OCI-LY7 (cell line): Measurements from ENCODE around the gene ATP2A3.

Experiments
- EZH2phosphoT487 ChIP-seq: fragments of 200-600 bp; sonication (generic); IDR thresholded peaks from 2 replicates; pipeline ENCODE4 v1.6.1; 2018; ENCODE audit warnings: low read depth, borderline replicate concordance, mild to moderate bottlenecking, mixed run types, antibody characterized with exemption, low read length, moderate library complexity, mixed read lengths
- TF ChIP-seq, protein P1 (sequence below): fragments of 200-600 bp; sonication (generic); conservative IDR thresholded peaks from 2 replicates; pipeline ENCODE4 v1.5.1; 2014; ENCODE audit warnings: mild to moderate bottlenecking, antibody characterized with exemption, low read length, moderate library complexity, mixed read lengths

DNA sequence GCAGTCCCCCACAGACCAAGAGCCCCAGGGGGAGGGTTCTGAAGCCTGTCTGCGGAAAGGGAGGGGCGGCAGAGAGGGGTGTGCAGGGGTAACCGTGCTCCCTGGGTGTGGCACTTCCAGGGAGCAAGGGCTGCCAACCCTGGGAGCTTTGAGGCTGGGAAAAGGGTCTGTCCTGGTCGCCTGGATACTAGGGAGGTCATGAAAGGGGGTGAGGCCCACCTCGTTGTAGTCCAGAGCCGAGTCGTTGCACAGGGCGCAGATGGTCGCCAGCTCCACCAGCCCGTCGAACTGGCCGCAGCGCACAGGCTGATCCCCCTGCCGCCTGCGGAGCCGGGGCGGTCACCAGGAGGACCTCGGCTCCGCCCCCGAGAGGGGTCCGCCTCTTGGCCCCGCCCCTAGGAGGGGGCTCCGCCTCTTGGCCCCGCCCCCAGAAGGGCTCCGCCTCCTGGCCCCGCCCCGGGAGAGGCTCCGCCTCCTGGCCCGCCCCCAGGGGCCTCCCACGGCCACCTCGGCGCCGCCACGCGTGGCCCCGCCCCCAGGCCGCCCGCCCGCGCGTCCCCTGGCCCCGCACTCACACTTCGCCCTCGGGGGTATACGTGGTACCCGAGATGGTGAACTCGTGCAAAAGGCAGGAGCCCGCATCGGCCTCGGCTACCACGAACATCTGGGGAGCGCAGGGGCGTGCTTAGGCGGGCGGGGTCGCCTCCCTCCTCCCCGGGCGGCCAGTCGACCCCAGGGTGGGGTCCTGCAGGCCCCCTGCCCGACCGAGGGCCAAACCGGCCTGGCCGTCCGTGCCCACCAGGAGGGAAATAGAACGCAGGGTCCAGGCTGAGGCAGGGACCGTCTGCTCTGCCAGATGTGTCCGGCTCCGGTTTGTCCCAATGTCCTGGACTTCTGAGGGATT, 19.5 kb downstream of the ATP2A3 start:
- TF ChIP-seq, protein P1, sequence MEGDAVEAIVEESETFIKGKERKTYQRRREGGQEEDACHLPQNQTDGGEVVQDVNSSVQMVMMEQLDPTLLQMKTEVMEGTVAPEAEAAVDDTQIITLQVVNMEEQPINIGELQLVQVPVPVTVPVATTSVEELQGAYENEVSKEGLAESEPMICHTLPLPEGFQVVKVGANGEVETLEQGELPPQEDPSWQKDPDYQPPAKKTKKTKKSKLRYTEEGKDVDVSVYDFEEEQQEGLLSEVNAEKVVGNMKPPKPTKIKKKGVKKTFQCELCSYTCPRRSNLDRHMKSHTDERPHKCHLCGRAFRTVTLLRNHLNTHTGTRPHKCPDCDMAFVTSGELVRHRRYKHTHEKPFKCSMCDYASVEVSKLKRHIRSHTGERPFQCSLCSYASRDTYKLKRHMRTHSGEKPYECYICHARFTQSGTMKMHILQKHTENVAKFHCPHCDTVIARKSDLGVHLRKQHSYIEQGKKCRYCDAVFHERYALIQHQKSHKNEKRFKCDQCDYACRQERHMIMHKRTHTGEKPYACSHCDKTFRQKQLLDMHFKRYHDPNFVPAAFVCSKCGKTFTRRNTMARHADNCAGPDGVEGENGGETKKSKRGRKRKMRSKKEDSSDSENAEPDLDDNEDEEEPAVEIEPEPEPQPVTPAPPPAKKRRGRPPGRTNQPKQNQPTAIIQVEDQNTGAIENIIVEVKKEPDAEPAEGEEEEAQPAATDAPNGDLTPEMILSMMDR, result no peak
- no peak for TF ChIP-seq EZH2phosphoT487
